HG02759 (cell line): ENCODE measurements around the gene SPEG.
"Not testable (repeated sequence)": the region's sequence is repeated elsewhere in the genome, so short reads cannot be mapped to it uniquely, and the experiment has no call there.

Experiments used
- ATAC-seq: cut with Tn5 transposase; IDR thresholded peaks from one replicate; pipeline ENCODE4 v1.9.1; 2021; ENCODE audit warnings: mild to moderate bottlenecking, moderate library complexity; ENCODE audit not compliant: unreplicated experiment

The SPEG gene

DNA sequence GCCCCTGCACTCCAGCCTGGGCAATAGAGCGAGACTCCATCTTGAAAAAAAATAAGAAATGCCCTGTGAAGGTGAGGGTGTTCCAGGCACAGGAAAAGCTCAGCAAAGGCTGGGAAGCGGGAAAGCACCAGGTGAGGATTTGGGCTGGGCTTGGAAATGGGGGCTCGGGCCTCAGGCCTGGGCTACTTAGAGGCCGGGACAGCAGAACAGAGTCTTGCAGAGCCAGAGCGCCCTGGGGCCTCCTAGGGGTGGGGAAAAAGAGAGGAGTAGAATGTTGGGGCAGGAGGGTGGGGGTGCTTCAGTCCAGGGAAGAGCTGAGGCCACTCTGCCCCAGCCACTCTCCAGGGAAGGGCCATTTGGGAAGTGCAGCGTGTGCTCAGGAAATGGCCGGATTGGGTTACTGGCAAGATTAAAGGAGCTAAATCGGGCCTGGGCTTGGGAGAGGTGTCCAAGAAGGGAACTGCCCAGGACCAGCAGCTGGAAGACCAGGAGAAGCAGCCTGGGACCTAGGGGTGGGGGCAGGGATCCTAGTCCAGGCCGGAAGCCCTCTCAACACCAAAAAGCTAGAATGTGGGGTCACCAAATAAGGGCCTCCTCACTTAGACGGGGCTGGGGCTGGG is 30.2 kb upstream of the SPEG start:
- no peak for ATAC-seq

DNA sequence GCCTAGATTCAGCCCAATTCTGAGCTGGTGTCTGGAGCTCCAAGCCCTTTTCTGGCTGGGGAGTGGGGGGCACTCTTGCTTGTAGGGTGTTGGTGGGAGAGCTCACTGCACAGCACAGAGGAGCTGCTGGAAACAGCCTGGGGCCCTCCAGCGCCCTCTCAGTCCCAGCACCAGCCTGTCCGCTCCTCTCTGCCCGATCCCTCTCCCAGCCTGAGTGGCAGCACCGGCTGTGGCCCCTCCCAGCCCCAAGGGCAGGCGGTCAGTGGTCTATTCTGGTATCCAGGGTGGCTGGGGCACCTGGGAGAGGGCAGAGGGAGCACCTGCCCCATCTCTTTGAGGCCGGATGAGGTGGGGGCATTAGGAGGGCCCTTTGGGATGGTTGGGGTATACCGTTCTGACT is 29.7 kb upstream of the SPEG start:
- no peak for ATAC-seq

DNA sequence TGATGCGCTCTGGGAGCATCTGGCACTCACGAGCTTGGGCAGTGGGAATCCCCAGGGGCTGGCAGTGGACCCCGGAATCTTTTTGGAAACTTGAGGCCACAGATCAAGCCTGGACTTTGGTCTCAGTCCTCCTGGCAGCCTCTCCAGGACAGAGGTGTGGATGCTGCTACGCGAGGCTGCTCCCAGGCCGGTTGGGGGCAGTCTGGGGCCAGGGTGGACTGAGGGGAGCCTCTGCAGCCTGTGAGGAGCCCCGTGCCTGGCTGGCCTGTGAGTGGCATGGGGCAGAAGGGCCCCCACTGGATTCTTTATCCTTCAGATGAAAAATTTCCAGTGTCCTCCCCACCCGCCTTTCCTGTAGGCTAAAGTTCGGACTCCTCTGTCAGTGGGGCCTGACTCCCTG is 29.2 kb upstream of the SPEG start:
- ATAC-seq, result no peak

DNA sequence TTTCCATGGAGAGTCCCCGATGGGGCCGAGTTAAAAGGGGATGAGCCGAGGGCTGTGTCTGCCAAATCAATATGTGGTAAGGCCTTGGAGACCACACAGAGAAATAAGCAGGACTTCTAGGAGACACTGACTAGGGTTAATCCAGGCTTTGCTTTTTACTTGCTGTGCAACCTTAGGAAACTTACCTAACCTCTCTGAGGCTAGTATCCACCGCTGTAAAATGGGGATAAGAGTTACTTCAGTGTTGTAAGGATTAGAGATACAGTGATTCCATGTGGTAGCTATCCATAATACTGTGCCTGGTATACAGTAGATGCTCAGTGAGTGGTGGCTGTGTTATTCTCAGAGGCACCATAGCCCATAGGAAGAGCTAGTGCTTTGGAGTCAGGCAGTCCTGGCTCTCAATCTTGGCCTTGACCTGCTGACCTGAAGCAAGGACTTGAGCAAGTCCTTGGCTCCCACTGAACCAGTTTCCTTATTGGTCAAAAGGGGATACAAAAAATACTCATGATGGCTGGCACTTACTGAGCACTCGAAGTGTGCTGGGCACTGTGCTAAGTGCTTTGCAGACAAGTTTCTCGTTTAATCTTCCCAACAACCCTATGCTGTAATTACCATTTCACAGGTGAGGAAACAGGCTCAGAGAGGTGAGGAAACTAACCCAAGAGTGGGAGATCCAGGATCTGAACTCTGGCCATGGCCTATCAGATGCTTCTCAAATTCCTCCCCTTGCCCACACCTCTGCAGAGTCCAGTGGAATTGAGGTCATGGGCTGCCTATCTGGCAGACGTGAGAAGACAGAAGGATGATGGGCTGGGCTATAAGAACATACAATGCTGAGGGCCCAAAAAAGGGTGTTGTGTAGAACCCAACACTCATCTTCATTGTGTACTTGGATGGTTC is 28.4 kb upstream of the SPEG start:
- no peak for ATAC-seq

DNA sequence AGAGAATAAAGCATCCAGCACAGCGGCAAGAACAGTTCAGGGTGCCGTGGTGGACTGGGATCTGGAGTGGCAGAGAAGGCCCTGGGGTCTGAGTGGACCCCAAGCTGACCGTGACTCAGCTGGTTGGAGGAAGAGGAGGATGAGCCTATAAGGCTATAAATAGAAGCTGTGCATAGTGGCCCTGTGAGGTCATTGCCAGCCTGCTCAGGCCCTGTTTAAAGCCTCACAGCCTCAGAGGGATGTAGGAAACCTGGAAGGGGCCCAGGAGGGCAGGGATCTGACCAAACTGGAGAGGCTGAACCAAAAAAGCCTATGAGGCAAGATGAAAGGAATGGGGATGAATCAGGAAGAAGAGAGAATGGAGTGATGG is 27.8 kb upstream of the SPEG start:
- no peak for ATAC-seq

DNA sequence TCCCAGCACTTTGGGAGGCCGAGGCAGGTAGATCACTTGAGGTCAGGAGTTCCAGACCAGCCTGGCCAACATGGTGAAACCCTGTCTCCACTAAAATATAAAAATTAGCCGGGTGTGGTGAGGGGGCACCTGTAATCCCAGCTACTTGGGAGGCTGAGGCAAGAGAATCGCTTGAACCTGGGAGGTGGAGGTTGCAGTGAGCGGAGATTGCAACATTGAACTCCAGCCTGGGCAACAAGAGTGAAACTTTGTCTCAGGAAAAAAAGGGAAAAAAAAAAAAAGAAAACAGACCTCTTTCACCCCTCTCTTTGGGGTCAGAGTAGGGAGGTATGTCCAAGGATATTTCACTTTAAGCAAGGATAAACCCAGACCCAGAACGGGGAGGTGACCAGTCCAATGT is 27.3 kb upstream of the SPEG start:
- ATAC-seq, result not testable (repeated sequence)

- no peak for ATAC-seq
These were observed 26.4 kb upstream of the SPEG start for GRCh38 chr2:219408204-219408603.

- no peak for ATAC-seq
These were observed 26.0 kb upstream of the SPEG start for GRCh38 chr2:219408631-219409030.

GRCh38 chr2:219409619-219410018 is 25.0 kb upstream of the SPEG start:
- ATAC-seq, result no peak

GRCh38 chr2:219410390-219410789 is 24.3 kb upstream of the SPEG start:
- ATAC-seq, result no peak

DNA sequence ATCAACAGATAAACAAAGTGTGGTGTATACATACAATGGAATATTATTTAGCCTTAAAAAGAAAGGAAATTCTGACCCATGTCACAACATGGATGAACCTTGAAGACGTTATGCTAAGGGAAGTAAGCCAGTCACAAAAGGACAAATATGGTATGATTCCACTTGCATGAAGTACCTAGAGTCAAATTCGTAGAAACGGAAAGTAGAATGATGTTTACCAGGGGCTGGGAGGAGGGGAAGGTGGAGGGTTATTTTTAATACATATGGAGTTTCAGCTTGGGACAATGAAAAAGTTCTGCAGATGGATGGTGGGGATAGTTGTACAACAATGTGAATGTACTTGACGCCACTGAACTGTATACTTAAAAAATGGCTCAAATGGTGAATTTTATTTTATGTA is 19.8 kb upstream of the SPEG start:
- ATAC-seq, result no peak

- no peak for ATAC-seq
These were observed 18.9 kb upstream of the SPEG start for GRCh38 chr2:219415580-219416234.

DNA sequence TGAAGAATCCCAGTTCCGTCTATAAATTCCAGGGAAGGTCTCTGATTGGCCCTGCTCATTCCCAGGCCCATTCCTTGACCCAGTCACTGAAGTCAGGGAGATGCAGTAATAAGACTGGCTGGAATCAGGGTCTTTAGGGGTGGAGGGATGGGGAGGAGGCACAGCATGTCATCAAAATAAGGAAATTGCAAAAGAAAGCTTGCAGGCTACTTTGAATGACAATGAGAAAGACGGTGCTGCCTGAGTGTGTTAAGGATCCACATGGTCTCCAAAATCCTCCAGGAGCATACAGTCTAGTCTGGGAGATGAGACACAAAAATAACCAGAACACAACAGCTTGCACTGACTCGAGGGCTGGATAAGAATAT is 18.4 kb upstream of the SPEG start:
- ATAC-seq, result no peak

DNA sequence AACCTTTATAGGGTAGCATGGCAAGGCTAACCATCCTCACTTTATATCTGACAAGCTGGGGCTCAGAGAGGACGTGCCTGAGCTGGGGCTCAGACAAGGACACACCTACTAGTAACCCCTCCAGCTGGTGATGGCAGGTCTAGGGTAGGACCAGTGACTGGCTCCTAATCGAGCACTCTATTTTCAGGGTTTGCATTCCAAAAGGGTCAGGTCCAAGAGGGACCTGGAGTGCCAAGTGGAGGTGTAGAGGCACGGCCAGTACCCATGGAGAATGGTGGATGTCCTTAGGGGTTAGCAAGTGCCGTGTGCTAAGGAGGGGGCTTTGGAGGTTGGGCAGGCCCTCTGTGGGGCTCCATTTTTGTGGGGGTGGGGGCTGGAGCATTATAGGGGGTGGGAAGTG is 17.7 kb upstream of the SPEG start:
- no peak for ATAC-seq

DNA sequence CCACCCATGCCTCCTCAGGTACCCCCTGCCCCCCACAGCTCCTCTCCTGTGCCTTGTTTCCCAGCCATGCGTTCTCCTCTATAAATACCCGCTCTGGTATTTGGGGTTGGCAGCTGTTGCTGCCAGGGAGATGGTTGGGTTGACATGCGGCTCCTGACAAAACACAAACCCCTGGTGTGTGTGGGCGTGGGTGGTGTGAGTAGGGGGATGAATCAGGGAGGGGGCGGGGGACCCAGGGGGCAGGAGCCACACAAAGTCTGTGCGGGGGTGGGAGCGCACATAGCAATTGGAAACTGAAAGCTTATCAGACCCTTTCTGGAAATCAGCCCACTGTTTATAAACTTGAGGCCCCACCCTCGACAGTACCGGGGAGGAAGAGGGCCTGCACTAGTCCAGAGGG is 17.3 kb upstream of the SPEG start:
- no peak for ATAC-seq

- no peak for ATAC-seq
These were observed 16.3 kb upstream of the SPEG start, which contains the start of gene DES for GRCh38 chr2:219418155-219419011. DES (plus strand) TSS chr2:219418377; CDS start chr2:219418463, 86 bp downstream.

DNA sequence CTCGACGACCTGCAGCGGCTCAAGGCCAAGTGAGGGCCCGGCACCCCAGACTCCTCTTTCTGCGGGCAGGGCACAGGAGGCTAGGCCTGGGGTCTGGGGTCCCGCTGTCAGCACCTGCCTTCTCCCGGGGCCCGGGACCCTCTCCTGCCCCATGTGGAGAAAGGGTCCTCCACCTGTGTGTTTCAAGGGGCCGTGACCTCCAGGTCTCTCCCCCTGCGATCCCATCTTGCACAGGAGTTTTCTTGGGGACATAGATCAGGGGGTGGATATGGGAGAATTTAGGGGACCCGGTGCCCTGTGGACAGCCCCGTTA is 15.7 kb upstream of the SPEG start:
- no peak for ATAC-seq

DNA sequence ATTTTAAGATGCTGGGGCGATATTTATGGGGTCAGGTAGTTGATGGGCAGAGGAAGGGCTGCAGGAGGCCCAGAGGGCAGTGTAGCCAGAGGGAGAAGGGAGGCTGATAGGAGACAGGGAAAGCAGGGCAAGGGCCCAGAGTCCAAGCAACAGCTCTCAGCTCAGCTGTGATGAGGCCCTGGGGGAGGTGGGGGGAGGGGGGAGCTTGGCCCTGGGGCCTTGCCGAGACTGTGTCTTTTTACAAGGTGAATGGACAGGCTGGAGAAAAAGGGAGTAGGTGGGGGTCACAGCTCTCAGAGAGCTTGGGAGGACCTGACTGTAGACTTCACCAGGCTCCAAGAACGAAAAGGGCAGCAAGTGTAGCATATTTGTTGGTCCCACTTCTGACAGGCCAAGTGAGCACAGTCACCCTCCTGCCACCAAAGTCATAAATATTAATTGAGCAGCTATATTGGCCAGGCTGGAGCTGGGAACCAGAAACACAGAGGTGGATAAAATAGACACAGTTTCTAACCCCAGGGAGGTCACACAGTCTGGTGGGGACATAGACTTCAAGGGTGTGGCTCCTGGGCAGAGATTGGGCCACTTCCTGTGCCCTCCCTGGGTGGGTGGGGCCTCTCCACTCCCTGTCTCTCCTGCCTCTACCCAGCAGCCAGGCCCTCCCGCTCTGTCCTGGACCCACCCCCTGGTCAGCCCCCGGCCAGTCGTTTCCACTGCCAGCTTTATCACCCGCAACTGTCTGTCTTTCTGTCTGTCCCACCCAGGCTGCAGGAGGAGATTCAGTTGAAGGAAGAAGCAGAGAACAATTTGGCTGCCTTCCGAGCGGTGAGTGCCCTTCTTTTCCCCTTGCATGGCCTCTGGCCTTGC is 15.1 kb upstream of the SPEG start:
- no peak for ATAC-seq

DNA sequence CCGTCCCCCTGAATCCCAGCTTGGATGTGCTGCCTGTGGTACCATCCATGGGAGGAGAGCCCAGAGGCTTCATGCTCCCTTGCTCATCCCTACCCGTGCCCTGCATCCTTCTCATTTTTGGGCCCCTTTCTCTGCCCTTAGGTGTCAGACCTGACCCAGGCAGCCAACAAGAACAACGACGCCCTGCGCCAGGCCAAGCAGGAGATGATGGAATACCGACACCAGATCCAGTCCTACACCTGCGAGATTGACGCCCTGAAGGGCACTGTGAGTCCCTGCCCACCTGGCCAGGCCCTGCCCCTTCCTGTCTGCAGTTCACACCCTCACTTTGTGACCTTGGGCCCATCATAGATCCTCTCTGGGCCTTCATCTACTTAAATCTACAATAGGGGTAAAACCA is 14.0 kb upstream of the SPEG start:
- ATAC-seq, result no peak

GRCh38 chr2:219421323-219421722 is 13.3 kb upstream of the SPEG start:
- ATAC-seq, result no peak
